Activated CD4-positive, CD25-positive, alpha-beta regulatory T cell treated with anti-CD3 and anti-CD28 coated beads, Interleukin-2, amount 50 U/mL, for 72 hours (primary cell): ENCODE data around the gene EVPL.
"Not testable (repeated sequence)": the region's sequence is repeated elsewhere in the genome, so short reads cannot be mapped to it uniquely, and the experiment has no call there.

Source experiments
- DNase-seq: peaks from one replicate; pipeline ENCODE4 v3.0.0; 2021

EVPL gene

GRCh38 chr17:76046064-76046463, 19.0 kb upstream of the EVPL start:
- no peak for DNase-seq

GRCh38 chr17:76044475-76045007, 17.4 kb upstream of the EVPL start:
- not testable (repeated sequence) for DNase-seq

GRCh38 chr17:76042868-76043267, 15.8 kb upstream of the EVPL start:
- not testable (repeated sequence) for DNase-seq

- no peak for DNase-seq
These were observed 13.3 kb upstream of the EVPL start for GRCh38 chr17:76040376-76040775.

- DNase-seq, result no peak
These were observed 12.0 kb upstream of the EVPL start for GRCh38 chr17:76039121-76039520.

GRCh38 chr17:76038050-76038449, 10.9 kb upstream of the EVPL start:
- DNase-seq, result no peak

GRCh38 chr17:76036497-76037261, 9.6 kb upstream of the EVPL start:
- no peak for DNase-seq

GRCh38 chr17:76034428-76035350, 7.6 kb upstream of the EVPL start:
- DNase-seq, result no peak

GRCh38 chr17:76033139-76033538, 6.0 kb upstream of the EVPL start:
- no peak for DNase-seq

GRCh38 chr17:76032780-76033108, 5.6 kb upstream of the EVPL start:
- DNase-seq, result no peak

GRCh38 chr17:76032073-76032779, 5.1 kb upstream of the EVPL start:
- DNase-seq, result no peak

GRCh38 chr17:76026714-76027158, 370 bp downstream of the EVPL start:
- DNase-seq, result no peak

GRCh38 chr17:76025294-76025693, 1.8 kb downstream of the EVPL start:
- DNase-seq, result no peak

- no peak for DNase-seq
These were observed 2.8 kb downstream of the EVPL start for GRCh38 chr17:76024353-76024752.

- no peak for DNase-seq
These were observed 3.2 kb downstream of the EVPL start for GRCh38 chr17:76023900-76024237.

GRCh38 chr17:76022973-76023899, 3.9 kb downstream of the EVPL start:
- DNase-seq, result no peak

- DNase-seq, result no peak
These were observed 4.8 kb downstream of the EVPL start for GRCh38 chr17:76022285-76022684.

- no peak for DNase-seq
These were observed 7.2 kb downstream of the EVPL start for GRCh38 chr17:76019833-76020467.

GRCh38 chr17:76018801-76019200, 8.3 kb downstream of the EVPL start:
- no peak for DNase-seq

GRCh38 chr17:76018340-76018680, 8.8 kb downstream of the EVPL start:
- DNase-seq, result no peak

GRCh38 chr17:76017481-76018339, 9.4 kb downstream of the EVPL start:
- DNase-seq, result no peak
